VCaP (cell line): ENCODE measurements around the gene UNC5C.

Experiments used
- H3K27ac ChIP-seq: fragments of 450-650 bp; 2 replicates; pipeline ENCODE4 v1.5.1; 2017
- CTCF ChIP-seq: fragments of 450-650 bp; conservative IDR thresholded peaks from 2 replicates; pipeline ENCODE4 v1.5.1; 2017; ENCODE audit warnings: mild to moderate bottlenecking, moderate library complexity

UNC5C gene

GRCh38 chr4:95215991-95216605 is 332.7 kb downstream of the UNC5C start:
- no peak for TF ChIP-seq CTCF
- H3K27ac ChIP-seq = no peak overlapping the region

GRCh38 chr4:95215043-95215442 is 333.7 kb downstream of the UNC5C start:
- TF ChIP-seq CTCF = no peak

GRCh38 chr4:95214408-95214807 is 334.4 kb downstream of the UNC5C start:
- H3K27ac ChIP-seq = no peak overlapping the region
- TF ChIP-seq CTCF = no peak

More at GRCh38 chr4:95215043-95215442, 333.7 kb downstream of the UNC5C start:
- no peak overlapping the region for H3K27ac ChIP-seq

- no peak for TF ChIP-seq CTCF
Observed at GRCh38 chr4:95213366-95213765, 335.4 kb downstream of the UNC5C start.

GRCh38 chr4:95212692-95213091 is 336.1 kb downstream of the UNC5C start:
- no peak for TF ChIP-seq CTCF
- no peak overlapping the region for H3K27ac ChIP-seq

More at GRCh38 chr4:95213366-95213765, 335.4 kb downstream of the UNC5C start:
- H3K27ac ChIP-seq = no peak overlapping the region

GRCh38 chr4:95209927-95210326 is 338.8 kb downstream of the UNC5C start:
- TF ChIP-seq CTCF = no peak
- no peak overlapping the region for H3K27ac ChIP-seq

GRCh38 chr4:95204873-95205272 is 343.9 kb downstream of the UNC5C start:
- TF ChIP-seq CTCF = peak; percentile 72
- no peak overlapping the region for H3K27ac ChIP-seq
